ENCODE results near the gene VCP. TPM values are rescaled to one million over a fixed set of nuclear protein-coding genes. Genes with fewer than 3 reads are reported as not detected.
"Not testable (repeated sequence)": the region's sequence is repeated elsewhere in the genome, so short reads cannot be mapped to it uniquely, and the experiment has no call there.

VCP gene
- total and polyA plus RNA-seq, 2 donors from 2014 or later: 118 to 167 TPM

DNA sequence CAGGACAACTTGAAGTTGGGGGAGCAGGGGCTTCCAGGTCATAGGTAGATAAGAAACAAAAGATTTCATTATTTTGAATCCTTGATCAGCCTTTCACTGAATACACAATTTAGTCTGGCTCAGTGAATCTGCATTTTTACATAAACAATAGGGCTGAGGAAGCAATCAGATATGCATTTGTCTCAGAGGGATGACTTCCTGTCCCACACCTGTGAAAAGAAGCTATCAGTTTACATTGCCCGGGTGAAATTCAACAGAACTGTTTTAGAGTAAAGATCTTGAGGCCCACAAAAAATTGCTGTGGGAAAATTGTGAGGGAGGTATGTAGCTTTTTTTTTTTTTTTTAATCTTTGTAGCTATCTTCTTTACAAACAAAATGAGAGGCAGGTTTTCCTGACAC lies 44.6 kb downstream of the VCP start:
- Histone ChIP-seq H3K4me3 (ENCODE audit: low read length in 3 of 3) (no peak overlapping the region), H3K9ac (ENCODE audit: low read length in 3 of 3) (no peak overlapping the region), H3K9me3 (ENCODE audit: control insufficient read depth in 2 of 3, insufficient read depth in 1 of 3, low read length in 3 of 3) (no peaks in the 10 kb centered on the region), H3K36me3 (ENCODE audit: control insufficient read depth in 2 of 3, insufficient read depth in 3 of 3, low read length in 3 of 3) (peaks cover 0 to 4% (median 0%) of the 10 kb centered on the region in 3 donors), H3K27ac (ENCODE audit: low read depth in 2 of 2, low read length in 2 of 2) (no peak overlapping the region), H3K4me1 (ENCODE audit: control insufficient read depth in 2 of 3, insufficient read depth in 2 of 3, low read depth in 1 of 3, low read length in 3 of 3) (no peaks in the 10 kb centered on the region), H3K27me3 (ENCODE audit: control insufficient read depth, insufficient read depth, low read length) (no peaks in the 10 kb centered on the region)
- FAIRE-seq (no peak), DNase-seq (peak in 1 of 5 donors; percentile 20)
- intact Hi-C loops (cut with DNase I): no loop called here
- TF ChIP-seq, protein P1, sequence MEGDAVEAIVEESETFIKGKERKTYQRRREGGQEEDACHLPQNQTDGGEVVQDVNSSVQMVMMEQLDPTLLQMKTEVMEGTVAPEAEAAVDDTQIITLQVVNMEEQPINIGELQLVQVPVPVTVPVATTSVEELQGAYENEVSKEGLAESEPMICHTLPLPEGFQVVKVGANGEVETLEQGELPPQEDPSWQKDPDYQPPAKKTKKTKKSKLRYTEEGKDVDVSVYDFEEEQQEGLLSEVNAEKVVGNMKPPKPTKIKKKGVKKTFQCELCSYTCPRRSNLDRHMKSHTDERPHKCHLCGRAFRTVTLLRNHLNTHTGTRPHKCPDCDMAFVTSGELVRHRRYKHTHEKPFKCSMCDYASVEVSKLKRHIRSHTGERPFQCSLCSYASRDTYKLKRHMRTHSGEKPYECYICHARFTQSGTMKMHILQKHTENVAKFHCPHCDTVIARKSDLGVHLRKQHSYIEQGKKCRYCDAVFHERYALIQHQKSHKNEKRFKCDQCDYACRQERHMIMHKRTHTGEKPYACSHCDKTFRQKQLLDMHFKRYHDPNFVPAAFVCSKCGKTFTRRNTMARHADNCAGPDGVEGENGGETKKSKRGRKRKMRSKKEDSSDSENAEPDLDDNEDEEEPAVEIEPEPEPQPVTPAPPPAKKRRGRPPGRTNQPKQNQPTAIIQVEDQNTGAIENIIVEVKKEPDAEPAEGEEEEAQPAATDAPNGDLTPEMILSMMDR (IDR thresholded peaks at IDR 0.05; ENCODE audit: borderline replicate concordance, extremely low read depth, insufficient read depth): no peak

DNA sequence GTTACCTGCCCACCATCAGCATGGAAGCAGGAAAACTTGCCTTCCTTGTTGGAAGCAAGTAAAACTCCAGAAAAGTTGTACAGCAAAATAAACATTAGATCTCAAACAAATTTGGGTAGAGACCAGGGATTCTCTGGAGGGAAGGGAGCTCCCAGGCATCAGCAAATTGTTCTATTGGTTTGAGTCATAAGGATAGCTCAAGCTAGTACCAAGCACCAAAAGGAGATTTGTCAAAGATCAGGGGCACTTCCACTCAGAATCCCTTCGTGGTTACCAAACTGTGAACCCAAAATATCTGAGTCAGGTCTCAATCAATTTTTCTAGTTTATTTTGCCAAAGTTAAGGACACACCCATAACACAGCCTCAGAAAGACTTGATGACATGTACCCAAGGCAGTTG lies 45.1 kb downstream of the VCP start:
- FAIRE-seq (no peak), DNase-seq (no peak)
- no peaks in the 10 kb centered on the region for H3K27me3 ChIP-seq (ENCODE audit: control insufficient read depth, insufficient read depth, low read length)
- no peaks in the 10 kb centered on the region for H3K4me1 ChIP-seq (ENCODE audit: control insufficient read depth in 2 of 3, insufficient read depth in 2 of 3, low read depth in 1 of 3, low read length in 3 of 3)
- no peaks in the 10 kb centered on the region for H3K9me3 ChIP-seq (ENCODE audit: control insufficient read depth in 2 of 3, insufficient read depth in 1 of 3, low read length in 3 of 3)
- intact Hi-C loops (cut with DNase I): no loop called here
- TF ChIP-seq, protein P1 (IDR thresholded peaks at IDR 0.05; ENCODE audit: borderline replicate concordance, extremely low read depth, insufficient read depth): no peak
- H3K36me3 ChIP-seq (ENCODE audit: control insufficient read depth in 2 of 3, insufficient read depth in 3 of 3, low read length in 3 of 3): peaks cover 0 to 4% (median 0%) of the 10 kb centered on the region in 3 donors
- H3K9ac ChIP-seq (ENCODE audit: low read length in 3 of 3): no peak overlapping the region
- no peak overlapping the region for H3K4me3 ChIP-seq (ENCODE audit: low read length in 3 of 3)
- H3K27ac ChIP-seq (ENCODE audit: low read depth in 2 of 2, low read length in 2 of 2): no peak overlapping the region

DNA sequence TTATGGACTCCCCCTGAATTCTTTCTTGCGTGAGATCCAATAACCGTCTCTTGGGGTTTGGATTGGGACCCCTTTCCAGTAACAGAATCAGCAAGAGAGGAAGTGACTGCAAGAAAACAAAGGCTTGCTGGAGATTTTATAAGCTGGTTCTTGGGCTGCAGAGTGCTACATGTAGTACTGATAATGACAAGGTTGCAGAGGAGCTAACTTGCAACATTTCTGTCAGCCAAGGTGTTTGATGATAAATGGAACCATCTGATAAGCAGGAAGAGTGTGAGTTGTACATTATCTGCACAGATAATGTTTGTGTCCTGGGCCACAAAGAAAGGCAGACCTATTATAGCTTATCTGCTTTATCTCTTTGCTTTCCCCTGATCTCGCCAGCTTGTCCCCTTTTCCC lies 45.8 kb downstream of the VCP start:
- TF ChIP-seq, protein P1 (IDR thresholded peaks at IDR 0.05; ENCODE audit: borderline replicate concordance, extremely low read depth, insufficient read depth): no peak
- intact Hi-C loops (cut with DNase I): no loop called here
- Histone ChIP-seq H3K27me3 (ENCODE audit: control insufficient read depth, insufficient read depth, low read length) (no peaks in the 10 kb centered on the region), H3K27ac (ENCODE audit: low read depth in 2 of 2, low read length in 2 of 2) (no peak overlapping the region), H3K36me3 (ENCODE audit: control insufficient read depth in 2 of 3, insufficient read depth in 3 of 3, low read length in 3 of 3) (peaks cover 0 to 4% (median 0%) of the 10 kb centered on the region in 3 donors), H3K9me3 (ENCODE audit: control insufficient read depth in 2 of 3, insufficient read depth in 1 of 3, low read length in 3 of 3) (no peaks in the 10 kb centered on the region), H3K9ac (ENCODE audit: low read length in 3 of 3) (no peak overlapping the region), H3K4me1 (ENCODE audit: control insufficient read depth in 2 of 3, insufficient read depth in 2 of 3, low read depth in 1 of 3, low read length in 3 of 3) (no peaks in the 10 kb centered on the region), H3K4me3 (ENCODE audit: low read length in 3 of 3) (no peak overlapping the region)
- FAIRE-seq: no peak
- DNase-seq: peak in 1 of 5 donors; percentile 7

DNA sequence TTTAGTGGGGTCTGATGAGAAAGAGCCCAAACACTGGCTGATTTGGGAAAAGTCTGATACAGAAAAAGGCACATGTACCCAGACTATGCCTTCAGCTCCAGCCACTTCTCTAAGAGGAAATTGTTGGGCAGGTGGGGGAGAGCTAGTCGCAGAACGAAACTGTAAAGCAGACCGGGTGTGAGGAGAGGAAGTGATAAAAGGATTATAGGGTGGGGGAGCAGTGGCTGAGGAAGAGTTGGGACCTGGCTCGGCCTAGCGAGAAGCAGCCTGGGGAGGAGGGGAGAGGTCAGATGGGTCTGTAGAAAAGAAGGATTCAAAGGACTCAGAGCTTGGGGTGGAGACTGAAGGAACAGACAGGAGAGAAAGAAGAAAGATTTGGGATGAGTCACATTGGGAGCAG lies 49.0 kb downstream of the VCP start:
- H3K27ac ChIP-seq (ENCODE audit: low read depth in 2 of 2, low read length in 2 of 2); FAIRE-seq; H3K9ac ChIP-seq (ENCODE audit: low read length in 3 of 3); H3K36me3 ChIP-seq (ENCODE audit: control insufficient read depth in 2 of 3, insufficient read depth in 3 of 3, low read length in 3 of 3); DNase-seq; H3K9me3 ChIP-seq (ENCODE audit: control insufficient read depth in 2 of 3, insufficient read depth in 1 of 3, low read length in 3 of 3); H3K27me3 ChIP-seq (ENCODE audit: control insufficient read depth, insufficient read depth, low read length); H3K4me1 ChIP-seq (ENCODE audit: control insufficient read depth in 2 of 3, insufficient read depth in 2 of 3, low read depth in 1 of 3, low read length in 3 of 3); intact Hi-C loops (cut with DNase I); H3K4me3 ChIP-seq (ENCODE audit: low read length in 3 of 3): not testable (repeated sequence)
